NB4 (cell line): ENCODE results near the gene HDAC4.

Source experiments
- POLR2A ChIP-seq: IDR thresholded peaks from 2 replicates; pipeline ENCODE4 v1.6.1; 2011; ENCODE audit warnings: mild to moderate bottlenecking; ENCODE audit not compliant: insufficient read length; ENCODE audit errors: extremely low read depth
- TF ChIP-seq, protein P1 (sequence below): IDR thresholded peaks from one replicate; pipeline ENCODE4 v1.5.1; 2012; ENCODE audit warnings: low read depth, low read length
- TF ChIP-seq, protein P2 (sequence below): IDR thresholded peaks from 2 replicates; pipeline ENCODE4 v1.6.1; 2011; ENCODE audit warnings: low read depth, low read length

DNA sequence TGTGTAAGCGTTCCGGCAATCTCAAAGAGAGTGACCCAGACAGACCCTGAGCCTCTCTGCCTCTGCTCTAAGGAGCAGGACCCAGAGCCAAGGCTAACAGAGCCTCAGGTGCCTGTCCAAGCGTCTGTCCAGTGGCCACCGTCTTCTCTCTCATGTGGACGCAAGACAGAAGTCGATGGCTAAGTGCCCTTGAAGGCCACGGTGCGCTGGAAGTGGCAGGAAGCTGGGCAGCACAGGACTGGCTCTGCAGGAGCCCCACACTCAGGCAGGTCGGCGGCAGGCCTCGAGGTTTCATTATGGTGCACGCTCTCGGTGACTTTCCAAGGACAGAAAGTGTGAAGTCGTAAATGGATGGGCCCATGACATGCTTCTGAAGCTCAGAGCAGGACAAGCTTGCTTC is 49.1 kb downstream of the HDAC4 start:
- TF ChIP-seq POLR2A, result no peak
- TF ChIP-seq, protein P1, sequence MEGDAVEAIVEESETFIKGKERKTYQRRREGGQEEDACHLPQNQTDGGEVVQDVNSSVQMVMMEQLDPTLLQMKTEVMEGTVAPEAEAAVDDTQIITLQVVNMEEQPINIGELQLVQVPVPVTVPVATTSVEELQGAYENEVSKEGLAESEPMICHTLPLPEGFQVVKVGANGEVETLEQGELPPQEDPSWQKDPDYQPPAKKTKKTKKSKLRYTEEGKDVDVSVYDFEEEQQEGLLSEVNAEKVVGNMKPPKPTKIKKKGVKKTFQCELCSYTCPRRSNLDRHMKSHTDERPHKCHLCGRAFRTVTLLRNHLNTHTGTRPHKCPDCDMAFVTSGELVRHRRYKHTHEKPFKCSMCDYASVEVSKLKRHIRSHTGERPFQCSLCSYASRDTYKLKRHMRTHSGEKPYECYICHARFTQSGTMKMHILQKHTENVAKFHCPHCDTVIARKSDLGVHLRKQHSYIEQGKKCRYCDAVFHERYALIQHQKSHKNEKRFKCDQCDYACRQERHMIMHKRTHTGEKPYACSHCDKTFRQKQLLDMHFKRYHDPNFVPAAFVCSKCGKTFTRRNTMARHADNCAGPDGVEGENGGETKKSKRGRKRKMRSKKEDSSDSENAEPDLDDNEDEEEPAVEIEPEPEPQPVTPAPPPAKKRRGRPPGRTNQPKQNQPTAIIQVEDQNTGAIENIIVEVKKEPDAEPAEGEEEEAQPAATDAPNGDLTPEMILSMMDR, result no peak
- TF ChIP-seq, protein P2, sequence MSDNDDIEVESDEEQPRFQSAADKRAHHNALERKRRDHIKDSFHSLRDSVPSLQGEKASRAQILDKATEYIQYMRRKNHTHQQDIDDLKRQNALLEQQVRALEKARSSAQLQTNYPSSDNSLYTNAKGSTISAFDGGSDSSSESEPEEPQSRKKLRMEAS, result no peak
